NCI-H146 (cell line): ENCODE data around the gene NOTCH4.
"Not testable (repeated sequence)": the region's sequence is repeated elsewhere in the genome, so short reads cannot be mapped to it uniquely, and the experiment has no call there.

Experiments used
- DNase-seq: peaks from one replicate; lab custom pipeline; 2025; lab: John Stamatoyannopoulos, UW

Gene NOTCH4

GRCh38 chr6:32194388-32194787 lies 29.5 kb downstream of the NOTCH4 start:
- DNase-seq: no peak

DNA sequence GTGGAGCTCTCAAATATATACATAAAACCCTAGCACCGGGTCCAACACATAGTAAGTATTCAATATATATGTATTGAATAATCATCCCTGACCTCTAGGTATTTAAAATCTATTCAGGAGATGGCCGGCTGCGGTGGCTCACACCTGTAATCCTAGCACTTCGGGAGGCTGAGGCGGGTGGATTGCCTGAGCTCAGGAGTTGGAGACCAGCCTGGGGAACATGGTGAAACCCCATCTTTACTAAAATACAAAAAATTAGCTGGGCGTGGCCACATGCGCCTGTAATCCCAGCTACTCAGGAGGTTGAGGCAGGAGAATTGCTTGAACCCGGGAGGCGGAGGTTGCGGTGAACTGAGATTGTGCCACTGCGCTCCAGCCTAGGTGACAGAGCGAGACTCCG lies 30.8 kb downstream of the NOTCH4 start:
- not testable (repeated sequence) for DNase-seq

GRCh38 chr6:32192608-32193039 lies 31.2 kb downstream of the NOTCH4 start, which contains the start of gene GPSM3:
Gene GPSM3, minus strand, starts transcription at chr6:32192643. Its CDS starts 130 bp downstream, at chr6:32192513.
- no peak for DNase-seq

GRCh38 chr6:32191696-32192607 lies 31.9 kb downstream of the NOTCH4 start:
- DNase-seq: no peak

DNA sequence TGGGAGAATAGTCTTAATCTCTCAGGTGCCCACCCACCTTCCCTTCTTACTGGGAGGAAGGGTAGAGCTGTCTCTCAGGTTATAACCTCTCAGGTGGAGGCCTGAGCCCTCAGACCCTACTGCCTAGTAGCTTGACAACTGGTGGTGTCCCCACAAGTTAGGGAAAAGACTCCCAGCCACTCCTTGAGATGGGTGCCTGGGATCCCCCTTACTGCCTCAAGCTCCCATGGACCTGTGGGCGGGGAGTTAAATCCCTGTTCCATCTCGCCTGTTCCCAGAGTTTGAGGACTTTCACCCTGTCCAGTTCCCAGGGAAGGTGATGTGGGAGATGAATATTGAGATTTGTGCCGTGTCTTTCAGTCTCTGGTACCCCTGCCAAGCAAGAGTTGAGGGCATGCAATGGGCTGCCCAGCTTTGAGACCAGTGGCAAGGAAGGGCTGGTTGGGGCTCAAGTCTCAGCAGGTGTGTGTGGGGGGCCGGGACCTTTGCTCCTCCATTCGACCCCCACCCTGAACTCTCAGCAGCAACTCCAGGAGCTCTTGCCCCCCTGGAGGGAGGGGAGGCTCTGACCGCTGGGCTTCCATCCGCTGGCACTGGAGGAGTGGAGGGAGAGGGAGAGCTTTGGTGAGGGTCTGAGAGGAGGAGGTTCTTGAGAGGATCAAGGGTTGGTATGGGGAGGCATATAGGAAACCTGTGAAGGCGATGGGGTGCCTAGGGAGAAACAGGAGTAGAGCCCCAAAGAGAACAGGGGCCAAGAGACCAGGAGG lies 32.8 kb downstream of the NOTCH4 start:
- no peak for DNase-seq

- peak; percentile 89 for DNase-seq
Observed at GRCh38 chr6:32190054-32190851, 33.6 kb downstream of the NOTCH4 start, which contains the start of gene PBX2. Gene PBX2, minus strand, starts transcription at chr6:32190202. Its CDS starts 287 bp downstream, at chr6:32189915.

DNA sequence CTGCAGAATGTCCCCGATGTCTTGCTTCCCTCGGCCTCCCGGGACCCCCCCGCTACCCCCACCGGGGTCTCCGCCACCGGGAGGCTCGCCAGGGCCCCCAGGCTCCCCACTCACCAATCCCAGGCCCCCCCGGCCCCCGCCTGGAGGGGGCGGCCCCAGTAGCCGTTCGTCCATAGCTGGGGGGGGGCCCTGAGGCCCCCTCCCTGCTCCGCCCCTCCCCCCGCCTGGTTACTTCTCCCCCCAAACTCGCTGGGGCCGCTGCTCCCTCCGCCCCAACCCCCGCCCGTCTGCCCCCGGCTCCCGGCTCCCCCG lies 34.2 kb downstream of the NOTCH4 start:
- no peak for DNase-seq

- no peak for DNase-seq
Observed at GRCh38 chr6:32189069-32189741, 34.7 kb downstream of the NOTCH4 start.

- no peak for DNase-seq
Observed at GRCh38 chr6:32188381-32189068, 35.3 kb downstream of the NOTCH4 start.

GRCh38 chr6:32187725-32188380 lies 36.0 kb downstream of the NOTCH4 start:
- DNase-seq: not testable (repeated sequence)

DNA sequence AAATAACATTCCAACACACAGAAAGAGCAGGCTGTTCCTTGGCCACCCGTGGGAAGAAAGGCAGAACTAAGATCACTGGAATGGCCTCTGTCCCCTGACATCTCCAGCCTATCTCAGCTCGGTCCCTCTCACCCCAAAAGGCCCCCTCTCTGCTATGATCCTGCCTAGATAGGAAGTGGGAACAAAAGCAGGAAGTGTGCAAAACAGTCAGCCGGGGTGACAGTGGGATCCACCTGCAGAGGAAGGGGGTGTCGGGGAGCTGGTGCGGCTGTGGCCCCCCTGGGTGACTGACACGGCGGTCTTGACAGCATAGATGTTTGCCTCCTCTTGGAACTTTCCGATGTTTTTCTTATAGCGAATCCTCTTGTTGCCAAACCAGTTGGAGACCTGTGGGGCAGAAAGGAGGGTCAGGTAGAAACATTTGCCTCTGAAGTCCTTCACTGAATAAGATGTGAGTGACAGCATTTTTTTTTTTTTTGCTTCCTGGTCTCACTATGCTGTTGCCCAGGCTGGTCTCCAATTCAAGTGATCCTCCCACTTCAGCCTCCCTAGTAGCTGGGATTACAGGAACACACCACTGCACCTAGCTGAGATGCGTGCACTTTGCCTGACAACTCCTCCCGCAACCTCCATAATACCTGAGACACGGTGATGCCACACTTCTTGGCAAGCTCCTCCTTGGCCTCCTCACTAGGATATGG lies 36.7 kb downstream of the NOTCH4 start:
- no peak for DNase-seq

DNA sequence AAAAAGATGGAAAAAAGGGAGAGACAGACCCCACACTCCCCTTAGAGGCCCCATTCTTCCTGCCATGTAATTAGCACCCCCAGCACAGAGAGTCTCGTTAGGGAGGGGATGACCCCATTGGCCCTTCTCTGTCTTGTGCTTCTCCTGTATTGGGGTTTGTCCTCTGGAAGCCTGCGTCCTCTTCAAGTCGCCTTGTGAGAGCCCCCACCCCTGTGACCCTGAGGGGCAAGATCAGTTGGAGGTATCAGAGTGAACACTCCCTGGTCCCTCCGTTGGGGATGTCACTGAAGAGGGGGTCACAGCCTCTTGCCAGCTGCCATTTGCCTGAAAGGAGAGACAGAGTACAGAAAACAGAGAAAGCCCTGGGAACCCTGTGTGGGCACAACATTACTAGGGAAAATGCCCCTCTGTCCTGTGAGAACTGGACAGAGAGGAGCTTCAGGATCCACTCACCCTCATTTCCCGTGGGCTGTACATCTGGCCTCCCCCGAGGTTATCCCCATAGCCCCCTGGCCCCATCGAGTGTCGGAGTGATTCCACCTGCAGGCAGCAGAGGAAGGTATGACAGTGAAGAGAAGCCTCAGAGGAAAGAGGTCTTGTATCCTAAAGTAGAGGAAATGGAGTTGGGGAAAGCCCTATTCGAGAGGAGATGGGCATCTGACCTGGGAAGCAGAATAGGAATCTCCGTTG lies 37.6 kb downstream of the NOTCH4 start:
- DNase-seq: not testable (repeated sequence)

DNA sequence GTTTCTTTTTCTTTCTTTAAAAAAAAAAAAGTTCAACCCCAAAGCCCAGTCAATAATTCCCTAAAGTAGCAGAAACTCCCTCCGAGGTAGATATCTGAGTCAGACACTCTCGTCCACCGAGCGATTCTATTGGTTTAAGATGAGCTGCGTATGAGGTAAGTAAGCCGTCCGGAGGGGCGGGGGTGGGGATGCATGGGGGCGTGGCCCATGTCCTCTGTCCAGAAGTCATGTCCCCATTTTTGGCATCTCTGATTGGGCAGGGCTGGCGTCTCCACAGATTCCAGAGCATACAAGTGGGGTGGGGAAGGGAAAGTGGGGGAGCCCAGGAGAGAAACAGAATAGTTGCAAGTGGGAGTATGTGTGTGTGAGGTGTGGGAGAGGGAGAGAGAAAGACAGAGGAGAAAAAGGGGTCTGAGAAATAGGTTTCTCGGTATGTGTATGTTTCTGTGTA lies 38.2 kb downstream of the NOTCH4 start:
- DNase-seq: not testable (repeated sequence)

DNA sequence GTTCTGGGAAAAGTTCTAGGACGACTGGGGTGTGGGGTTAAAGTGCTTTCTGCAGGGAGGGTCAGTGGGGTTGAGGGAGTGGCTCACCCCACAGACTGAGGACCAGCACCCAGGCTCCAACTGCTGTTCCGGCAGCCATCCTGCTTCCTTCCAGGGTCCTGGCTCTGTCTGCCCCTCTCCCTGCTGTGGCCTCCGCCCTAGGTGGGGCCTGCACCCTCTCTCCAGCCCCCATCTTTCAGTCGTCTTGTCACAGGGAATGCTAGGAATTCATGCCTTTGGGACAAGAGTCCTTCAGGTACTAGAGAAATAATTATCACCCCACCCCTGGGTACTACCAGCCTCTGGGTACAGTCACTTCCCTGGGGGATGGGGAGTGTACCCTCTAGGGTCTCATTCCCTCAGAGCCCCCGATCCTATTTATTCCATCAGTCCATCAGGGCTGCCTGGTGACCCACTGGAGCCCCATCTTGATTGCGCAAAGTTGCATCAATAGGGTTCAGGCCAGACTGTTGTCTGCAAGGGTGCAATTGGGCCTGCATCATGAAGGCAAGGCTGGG lies 39.7 kb downstream of the NOTCH4 start, which contains the start of gene AGER:
TSS of gene AGER (minus strand) at position 170 of the 557 bp plus-strand sequence. CDS start at position 139, 31 bp downstream.
- no peak for DNase-seq

GRCh38 chr6:32183483-32184083 lies 40.3 kb downstream of the NOTCH4 start:
- no peak for DNase-seq

DNA sequence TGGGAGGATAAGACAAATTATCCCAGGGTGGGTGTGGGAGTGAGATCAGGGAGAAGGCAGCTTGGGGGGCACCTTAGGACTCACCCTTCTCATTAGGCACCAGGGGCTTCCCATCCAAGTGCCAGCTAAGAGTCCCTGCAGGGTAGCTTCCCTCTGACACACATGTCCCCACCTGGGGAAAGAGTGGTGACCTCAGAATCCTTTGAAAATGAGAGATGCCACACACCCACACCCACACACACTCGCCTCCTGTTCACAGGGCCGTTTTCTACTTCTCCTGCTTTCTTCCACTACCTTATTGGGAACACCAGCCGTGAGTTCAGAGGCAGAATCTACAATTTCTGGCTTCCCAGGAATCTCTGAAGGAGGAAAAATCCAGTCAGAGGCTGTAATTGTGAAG lies 40.8 kb downstream of the NOTCH4 start:
- DNase-seq: no peak

DNA sequence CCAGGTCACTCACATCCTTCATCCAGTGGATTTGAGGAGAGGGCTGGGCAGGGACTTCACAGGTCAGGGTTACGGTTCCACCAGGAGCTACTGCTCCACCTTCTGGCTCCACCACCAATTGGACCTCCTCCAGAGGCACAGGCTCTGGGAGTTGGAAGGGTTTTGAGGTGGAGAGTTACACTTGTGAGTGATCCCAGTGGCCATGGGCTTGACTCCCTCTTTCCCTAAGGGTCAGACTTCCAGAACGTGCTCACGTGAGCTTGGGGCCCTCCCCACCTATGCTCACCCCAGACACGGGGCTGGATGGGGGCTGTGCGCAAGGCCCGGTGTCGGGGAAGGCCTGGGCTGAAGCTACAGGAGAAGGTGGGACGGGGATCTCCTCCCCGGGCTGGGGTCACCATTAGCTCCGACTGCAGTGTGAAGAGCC lies 41.3 kb downstream of the NOTCH4 start:
- no peak for DNase-seq

DNA sequence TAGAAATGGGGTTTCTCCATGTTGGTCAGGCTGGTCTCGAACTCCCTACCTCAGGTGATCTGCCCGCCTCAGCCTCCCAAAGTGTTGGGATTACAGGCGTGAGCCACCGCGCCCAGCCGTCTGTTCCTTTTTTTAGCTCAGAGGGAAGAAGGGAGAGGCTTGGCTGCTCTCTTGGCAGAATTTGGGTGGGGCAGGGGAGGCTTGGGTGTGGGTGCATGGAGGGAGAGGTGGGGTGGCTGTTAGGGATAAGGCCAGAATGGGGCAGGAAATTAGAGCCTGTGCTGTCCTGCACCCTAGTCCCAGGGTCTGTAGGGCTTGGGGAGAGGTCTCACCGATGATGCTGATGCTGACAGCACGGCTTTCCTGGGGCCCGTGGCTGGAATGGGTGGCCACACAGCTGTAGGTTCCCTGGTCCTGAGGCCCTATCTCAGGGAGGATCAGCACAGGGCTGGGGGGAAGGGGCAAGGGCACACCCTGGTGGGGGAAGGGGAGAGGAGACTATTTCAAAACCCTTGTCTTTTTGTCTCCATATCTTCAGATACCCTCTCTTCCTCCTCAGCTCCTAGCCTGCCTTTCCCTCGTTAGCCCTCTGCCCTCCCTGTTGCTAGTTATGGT lies 41.8 kb downstream of the NOTCH4 start:
- DNase-seq: no peak
